Loucy (cell line): ENCODE results near the gene IL20RB.
A peak's percentile ranks its signal among the peaks of the same experiment; 100 is the strongest.

Source experiments
- H2AFZ ChIP-seq: fragments of 200-600 bp; sonication (generic); 2 replicates; pipeline ENCODE4 v1.6.0; 2016; ENCODE audit warnings: antibody characterized with exemption, mild to moderate bottlenecking, low read length, moderate library complexity
- H3F3A ChIP-seq: fragments of 200-600 bp; 2 replicates; pipeline ENCODE4 v1.6.0; 2016; ENCODE audit warnings: antibody characterized with exemption, low read depth, mild to moderate bottlenecking
- H3K27me3 ChIP-seq: fragments of 200-600 bp; sonication (generic); 2 replicates; pipeline ENCODE4 v1.6.1; 2014; ENCODE audit warnings: low read length, mild to moderate bottlenecking; ENCODE audit not compliant: insufficient read depth, poor library complexity, severe bottlenecking
- H3K36me3 ChIP-seq: fragments of 200-600 bp; sonication (generic); 2 replicates; pipeline ENCODE4 v1.6.1; 2016; ENCODE audit warnings: low read length; ENCODE audit not compliant: insufficient read depth
- H3K4me1 ChIP-seq: fragments of 200-600 bp; sonication (generic); 2 replicates; pipeline ENCODE4 v1.5.1; 2014; ENCODE audit warnings: low read length, mild to moderate bottlenecking; ENCODE audit not compliant: insufficient read depth, poor library complexity, severe bottlenecking
- H3K4me2 ChIP-seq: fragments of 200-600 bp; sonication (generic); 2 replicates; pipeline ENCODE4 v1.6.0; 2014; ENCODE audit warnings: antibody characterized with exemption, low read length, low read depth, mild to moderate bottlenecking; ENCODE audit not compliant: poor library complexity, severe bottlenecking
- H3K4me3 ChIP-seq: fragments of 200-600 bp; sonication (generic); 2 replicates; pipeline ENCODE4 v1.5.1; 2014; ENCODE audit warnings: low read length, mild to moderate bottlenecking, mixed read lengths; ENCODE audit not compliant: poor library complexity, severe bottlenecking
- H3K79me2 ChIP-seq: fragments of 200-600 bp; sonication (generic); 2 replicates; pipeline ENCODE4 v1.6.1; 2014; ENCODE audit warnings: low read length; ENCODE audit not compliant: insufficient read depth
- H3K9ac ChIP-seq: fragments of 200-600 bp; sonication (generic); 2 replicates; pipeline ENCODE4 v1.6.0; 2014; ENCODE audit warnings: mild to moderate bottlenecking, low read depth, low read length, moderate library complexity; ENCODE audit not compliant: poor library complexity, severe bottlenecking
- H3K9me2 ChIP-seq: fragments of 200-600 bp; sonication (generic); replicated peaks from 2 replicates; pipeline ENCODE4 v1.6.1; 2016; ENCODE audit warnings: low read depth, low read length, mixed read lengths
- H3K9me3 ChIP-seq: fragments of 200-600 bp; sonication (generic); 2 replicates; pipeline ENCODE4 v1.6.1; 2014; ENCODE audit warnings: mild to moderate bottlenecking, antibody characterized with exemption, low read length, low read depth; ENCODE audit not compliant: insufficient read depth
- H4K20me1 ChIP-seq: fragments of 200-600 bp; sonication (generic); 2 replicates; pipeline ENCODE4 v1.6.0; 2014; ENCODE audit warnings: antibody characterized with exemption, low read length, mild to moderate bottlenecking; ENCODE audit not compliant: insufficient read depth, poor library complexity, severe bottlenecking
- CTCF ChIP-seq: fragments of 200-600 bp; sonication (generic); conservative IDR thresholded peaks from 2 replicates; pipeline ENCODE4 v1.5.1; 2014; ENCODE audit warnings: mild to moderate bottlenecking, antibody characterized with exemption, low read length
- EZH2phosphoT487 ChIP-seq: fragments of 200-600 bp; IDR thresholded peaks from 2 replicates; pipeline ENCODE4 v1.6.1; 2018; ENCODE audit warnings: antibody characterized with exemption, mild to moderate bottlenecking, moderate library complexity, borderline replicate concordance

The IL20RB gene

GRCh38 chr3:137026701-137027100 lies 68.9 kb downstream of the IL20RB start:
- no peak for TF ChIP-seq CTCF
- TF ChIP-seq EZH2phosphoT487: no peak
- no peak overlapping the region for H3K9ac ChIP-seq
- H4K20me1 ChIP-seq: no peaks in the 10 kb centered on the region
- H3K4me1 ChIP-seq: no peaks in the 10 kb centered on the region
- no peaks in the 10 kb centered on the region for H3K9me3 ChIP-seq
- no peaks in the 10 kb centered on the region for H3K79me2 ChIP-seq
- no peak overlapping the region for H3K4me2 ChIP-seq
- H3K9me2 ChIP-seq: no peaks in the 10 kb centered on the region
- H3K36me3 ChIP-seq: no peaks in the 10 kb centered on the region
- H2AFZ ChIP-seq: no peak overlapping the region
- H3K27me3 ChIP-seq: no peaks in the 10 kb centered on the region
- no peaks in the 10 kb centered on the region for H3F3A ChIP-seq
- no peak overlapping the region for H3K4me3 ChIP-seq

- TF ChIP-seq CTCF (peak; percentile 93), EZH2phosphoT487 (no peak)
- H2AFZ ChIP-seq: peak overlapping the region; percentile 89
- peak overlapping the region; percentile 60 for H3K4me3 ChIP-seq
- H3F3A ChIP-seq: no peaks in the 10 kb centered on the region
- H3K36me3 ChIP-seq: no peaks in the 10 kb centered on the region
- no peaks in the 10 kb centered on the region for H3K27me3 ChIP-seq
- no peaks in the 10 kb centered on the region for H3K79me2 ChIP-seq
- no peaks in the 10 kb centered on the region for H3K9me2 ChIP-seq
- H3K9me3 ChIP-seq: no peaks in the 10 kb centered on the region
- H3K9ac ChIP-seq: no peak overlapping the region
- no peaks in the 10 kb centered on the region for H4K20me1 ChIP-seq
- H3K4me2 ChIP-seq: peak overlapping the region; percentile 66
- no peaks in the 10 kb centered on the region for H3K4me1 ChIP-seq
These were observed 74.8 kb downstream of the IL20RB start for GRCh38 chr3:137032465-137033120.

GRCh38 chr3:137035631-137036030 lies 77.8 kb downstream of the IL20RB start:
- H3K9me2 ChIP-seq: no peaks in the 10 kb centered on the region
- no peak overlapping the region for H3K4me3 ChIP-seq
- no peak overlapping the region for H3K4me2 ChIP-seq

More at GRCh38 chr3:137035631-137036030, 77.8 kb downstream of the IL20RB start:
- TF ChIP-seq EZH2phosphoT487: no peak
- TF ChIP-seq CTCF: peak; percentile 60
- no peaks in the 10 kb centered on the region for H3K79me2 ChIP-seq
- H2AFZ ChIP-seq: no peak overlapping the region
- H3K9me3 ChIP-seq: no peaks in the 10 kb centered on the region
- H3K27me3 ChIP-seq: no peaks in the 10 kb centered on the region
- no peak overlapping the region for H3K9ac ChIP-seq
- H3K4me1 ChIP-seq: no peaks in the 10 kb centered on the region
- H4K20me1 ChIP-seq: no peaks in the 10 kb centered on the region
- no peaks in the 10 kb centered on the region for H3F3A ChIP-seq
- H3K36me3 ChIP-seq: no peaks in the 10 kb centered on the region
